ENCODE results near the gene DDX59. TPM values are rescaled to one million over a fixed set of nuclear protein-coding genes. Genes with fewer than 3 reads are reported as not detected.
"Not testable (repeated sequence)": the region's sequence is repeated elsewhere in the genome, so short reads cannot be mapped to it uniquely, and the experiment has no call there.

DDX59 gene
- total RNA-seq, 1 donor, result 10.5 TPM

DNA sequence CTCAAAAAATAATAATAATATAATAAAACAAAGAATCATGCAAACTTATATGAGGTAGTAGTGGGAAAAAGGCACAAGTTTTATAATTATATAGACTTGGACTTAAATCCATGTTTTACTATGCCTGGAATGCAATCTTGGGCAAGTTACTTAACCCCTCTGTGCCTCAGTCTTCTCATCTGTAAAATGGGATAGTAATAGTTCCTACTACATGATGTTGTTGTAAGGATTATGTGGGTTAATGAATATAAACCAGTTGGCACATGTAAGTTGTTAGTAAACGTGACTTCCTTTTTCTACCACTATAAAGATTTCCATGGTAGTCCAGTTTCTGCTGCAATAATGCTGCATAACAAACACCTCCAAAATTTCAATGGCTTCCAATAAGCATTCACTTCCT, 38.3 kb downstream of the DDX59 start:
- no peak for DNase-seq (ENCODE audit: low read depth in 2 of 3, low spot score in 2 of 3)

DNA sequence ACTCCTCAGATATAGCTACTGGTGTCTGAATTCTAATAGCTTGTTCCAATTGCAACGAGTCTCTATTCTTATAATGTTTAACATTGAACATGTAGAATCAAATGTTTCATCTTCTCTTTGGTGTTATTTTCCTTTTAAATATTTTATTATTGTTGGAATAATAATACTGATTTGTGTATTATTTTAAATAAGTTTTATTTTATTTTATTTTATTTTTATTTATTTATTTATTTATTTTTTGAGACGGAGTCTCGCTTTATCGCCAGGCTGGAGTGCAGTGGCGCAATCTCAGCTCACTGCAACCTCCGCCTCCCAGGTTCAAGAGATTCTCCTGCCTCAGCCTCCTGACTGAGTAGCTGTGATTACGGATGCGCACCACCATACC, 39.2 kb downstream of the DDX59 start:
- DNase-seq (ENCODE audit: low read depth in 2 of 3, low spot score in 2 of 3), result not testable (repeated sequence)

DNA sequence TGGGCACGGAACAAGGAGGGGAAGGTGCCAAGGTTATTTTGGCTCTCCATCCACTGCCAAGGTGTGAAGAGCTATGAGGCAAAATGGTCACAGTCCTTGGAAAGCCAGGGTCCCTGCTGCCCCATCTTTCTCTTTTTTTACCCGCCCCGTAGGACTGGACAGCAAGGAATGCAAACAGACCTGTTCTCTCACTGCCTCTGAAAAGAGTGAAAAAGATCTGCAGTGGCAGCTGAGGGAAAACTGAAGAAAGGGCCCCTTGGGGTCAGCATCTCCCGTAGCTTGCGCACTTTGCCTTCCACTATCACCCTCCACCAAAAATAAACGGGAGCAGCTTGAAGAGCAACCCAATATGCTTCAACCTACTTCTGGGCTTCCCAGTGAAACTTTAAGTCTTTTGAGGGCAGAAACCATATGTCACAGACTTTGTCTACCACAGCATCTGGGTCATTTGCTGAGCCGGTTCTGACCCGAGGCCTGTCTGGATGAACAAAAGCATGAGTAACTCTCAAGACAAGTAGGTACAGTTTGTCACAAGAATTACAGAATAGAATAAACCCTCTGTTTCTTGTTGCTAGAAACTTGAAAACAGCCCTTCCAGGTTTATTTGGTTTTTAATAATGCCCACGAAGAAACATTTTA, 39.7 kb downstream of the DDX59 start:
- no peak for DNase-seq (ENCODE audit: low read depth in 2 of 3, low spot score in 2 of 3)

DNA sequence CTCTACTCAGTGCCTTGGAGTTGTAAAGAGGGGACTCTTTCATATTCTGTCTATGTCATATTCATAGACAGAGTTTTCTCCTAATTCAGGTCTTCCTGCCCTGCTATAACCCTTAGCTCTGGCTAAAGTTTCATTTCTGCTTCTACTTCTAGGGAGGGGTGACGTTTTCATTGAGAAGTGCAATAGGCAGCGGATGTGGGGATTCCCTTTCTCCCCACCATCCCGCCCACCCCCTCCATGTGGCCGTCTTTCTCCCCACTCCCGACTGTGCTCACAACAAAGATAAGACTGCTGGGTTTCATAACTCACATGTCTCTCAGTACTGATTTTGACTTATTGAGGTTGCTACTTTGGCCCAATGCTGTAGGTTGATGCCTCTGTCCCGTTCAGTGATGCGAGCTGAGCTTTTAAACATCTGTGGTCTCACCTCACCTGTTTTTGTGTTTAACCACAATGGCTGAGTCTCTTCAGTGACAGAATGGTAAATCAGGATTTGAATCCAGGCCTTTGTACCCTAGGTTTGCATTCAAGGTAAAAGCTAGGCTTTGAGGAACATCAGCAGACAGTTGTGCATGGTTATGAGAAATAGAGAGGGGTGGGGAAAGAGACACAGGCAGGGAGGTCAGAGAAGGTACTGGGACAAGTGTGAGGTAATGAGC, 41.4 kb downstream of the DDX59 start:
- no peak for DNase-seq (ENCODE audit: low read depth in 2 of 3, low spot score in 2 of 3)

DNA sequence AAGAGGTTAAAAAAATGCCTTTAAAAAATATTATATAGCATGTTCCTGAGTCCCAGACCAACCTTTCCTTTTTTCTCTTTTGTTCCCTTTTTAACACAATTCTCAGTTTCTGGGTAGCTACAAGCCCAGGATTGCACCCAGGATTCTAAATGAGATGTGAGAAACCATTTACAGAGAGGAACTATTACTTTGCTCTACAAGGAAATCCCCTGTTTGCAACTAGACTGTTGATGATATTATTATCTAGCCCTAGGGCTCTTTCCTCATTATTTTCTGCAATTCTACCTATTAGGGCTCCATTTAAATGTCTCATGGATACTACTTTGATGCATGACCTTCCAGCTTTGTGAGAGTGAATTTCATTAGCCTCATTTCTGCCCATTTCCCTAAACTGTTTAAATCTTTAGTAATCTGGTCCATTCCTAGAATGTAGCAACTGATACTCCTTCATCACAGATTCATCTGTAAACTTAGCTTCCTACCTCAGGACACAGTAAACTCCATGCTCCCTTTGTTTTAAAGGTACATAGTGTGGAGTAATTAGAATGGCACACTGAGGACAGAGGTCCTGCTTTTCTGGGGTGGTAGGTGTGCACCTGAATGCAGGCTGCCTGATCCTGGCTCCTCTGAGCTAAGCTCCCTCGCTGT, 42.0 kb downstream of the DDX59 start:
- DNase-seq (ENCODE audit: low read depth in 2 of 3, low spot score in 2 of 3), result no peak

DNA sequence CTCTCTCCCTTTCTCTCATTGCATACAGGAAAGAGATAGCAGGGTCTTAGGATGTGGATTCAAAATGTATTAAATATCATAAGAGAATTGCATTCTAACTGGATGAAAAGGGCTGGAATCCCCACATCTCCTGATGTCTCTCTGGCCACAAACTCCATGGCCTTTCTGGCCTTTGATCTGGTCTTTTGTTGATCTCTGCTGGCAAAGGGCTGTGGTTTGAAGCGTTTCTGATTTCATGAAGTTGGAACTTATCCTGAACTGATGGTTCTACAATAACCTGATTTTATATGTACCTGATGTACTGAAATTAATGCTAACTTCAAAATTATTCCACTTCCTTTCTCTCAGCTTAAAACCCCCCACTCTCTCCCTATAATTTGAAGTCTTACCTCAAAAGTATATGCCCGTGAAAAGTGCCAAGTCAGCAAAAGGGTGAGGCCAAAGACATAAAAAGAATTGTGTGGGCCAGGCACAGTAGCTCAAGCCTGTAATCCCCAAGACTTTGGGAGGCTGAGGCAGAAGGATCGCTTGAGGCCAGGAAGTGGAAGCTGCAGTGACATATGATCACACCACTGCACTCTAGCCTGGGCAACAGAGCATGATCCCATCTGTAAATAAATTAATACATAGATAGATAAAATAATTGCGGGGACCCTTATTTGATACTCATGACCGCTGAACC, 42.7 kb downstream of the DDX59 start:
- no peak for DNase-seq (ENCODE audit: low read depth in 2 of 3, low spot score in 2 of 3)

DNA sequence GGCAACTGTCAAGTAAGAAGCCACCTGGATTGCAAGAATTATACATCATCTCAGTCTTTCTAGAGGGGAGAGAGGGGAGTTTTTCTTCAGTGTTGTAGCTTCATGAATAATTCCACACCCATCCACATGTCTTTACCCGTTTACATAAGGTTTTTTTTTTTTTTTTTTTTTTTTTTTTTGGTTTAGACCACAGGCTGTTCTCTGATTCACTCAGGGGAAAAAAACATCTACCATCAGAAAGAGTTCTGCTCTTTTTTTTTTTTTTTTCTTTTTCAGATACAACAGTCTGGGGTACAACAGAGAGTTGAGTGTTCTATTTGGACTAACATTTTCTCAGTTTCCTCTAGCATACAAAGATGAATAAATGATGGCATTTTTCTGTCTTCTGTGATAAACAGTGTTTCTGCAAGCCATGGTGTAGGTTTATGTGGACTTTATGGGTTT, 44.3 kb downstream of the DDX59 start:
- peak in 2 of 3 donors; percentile 42 to 70 for DNase-seq (ENCODE audit: low read depth in 2 of 3, low spot score in 2 of 3)

DNA sequence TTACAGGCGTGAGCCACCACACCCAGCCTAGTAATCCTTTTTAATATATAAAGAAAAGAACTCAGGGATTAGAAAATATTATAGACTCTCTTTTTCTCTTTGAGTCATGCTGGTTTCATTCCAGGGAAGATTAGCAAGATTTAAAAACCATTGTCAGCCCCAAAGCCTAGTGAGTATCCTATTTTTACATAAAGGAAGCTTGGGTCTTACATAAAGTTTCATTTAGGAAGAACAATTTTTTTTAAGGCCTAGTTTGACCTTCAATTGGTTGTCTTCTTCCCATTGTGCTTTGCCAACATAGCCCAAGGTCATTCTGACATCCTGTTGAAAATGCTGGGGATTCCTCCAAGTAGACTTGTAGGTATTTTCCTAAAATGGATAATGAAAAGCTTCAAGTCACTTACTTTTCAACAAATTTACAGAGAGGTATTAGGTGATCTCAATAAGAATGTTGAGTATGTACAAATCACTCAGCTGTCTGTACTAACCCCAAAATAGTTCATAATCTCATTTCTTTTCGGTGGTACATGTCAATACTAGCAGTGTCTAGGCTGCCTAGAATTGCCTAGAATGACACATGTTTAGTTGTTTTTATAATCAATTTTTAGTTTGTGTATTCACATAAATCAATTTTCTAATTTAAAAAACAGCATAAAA, 44.9 kb downstream of the DDX59 start:
- no peak for DNase-seq (ENCODE audit: low read depth in 2 of 3, low spot score in 2 of 3)

DNA sequence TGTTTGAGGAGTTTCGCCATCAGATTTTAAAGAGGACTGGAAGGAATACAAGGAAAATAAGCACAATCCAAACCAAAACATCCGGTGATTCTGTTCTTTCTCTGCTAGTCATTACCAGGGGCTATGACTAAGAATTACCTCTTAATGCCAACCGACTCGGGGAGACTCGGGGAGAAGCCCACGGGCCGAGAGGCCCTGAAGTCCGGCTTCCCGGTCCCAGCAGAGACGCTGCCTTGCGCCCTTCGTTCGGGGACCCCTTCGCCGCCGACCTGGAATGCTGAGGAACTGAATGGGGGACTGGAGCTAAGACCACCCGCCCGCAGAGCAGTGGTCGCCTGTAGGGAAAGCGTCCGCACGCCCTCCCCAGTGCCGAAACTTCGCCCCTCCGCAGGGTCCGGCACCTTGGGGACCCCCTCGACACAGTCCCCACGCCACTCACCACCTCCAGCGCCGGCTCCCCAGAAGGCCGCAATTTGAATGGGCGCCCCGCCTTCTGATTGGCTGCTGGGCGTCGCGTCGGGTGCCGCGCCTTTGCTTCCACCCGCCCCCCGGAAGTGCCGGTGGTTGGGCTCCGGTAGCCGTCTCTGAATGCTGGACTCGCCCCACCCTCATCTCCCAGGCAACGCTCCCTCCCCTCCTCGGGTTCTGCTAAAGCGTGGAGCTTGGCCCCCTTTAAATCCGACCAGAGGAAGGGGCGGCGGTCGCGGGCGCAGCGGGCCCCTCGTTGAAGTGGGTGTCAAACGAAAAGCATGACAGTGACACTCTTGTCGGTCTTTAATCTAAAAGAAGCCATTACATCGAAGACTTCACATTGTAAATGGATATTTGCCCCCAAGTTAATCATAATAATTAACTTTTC, 49.2 kb downstream of the DDX59 start, which contains the start of gene KIF14:
TSS of gene KIF14 (minus strand) at position 479 of the 859 bp plus-strand sequence. CDS start 2,028 bp downstream, outside the sequence.
- DNase-seq (ENCODE audit: low read depth in 2 of 3, low spot score in 2 of 3), result peak; percentile 65 to 99 (median 96)

DNA sequence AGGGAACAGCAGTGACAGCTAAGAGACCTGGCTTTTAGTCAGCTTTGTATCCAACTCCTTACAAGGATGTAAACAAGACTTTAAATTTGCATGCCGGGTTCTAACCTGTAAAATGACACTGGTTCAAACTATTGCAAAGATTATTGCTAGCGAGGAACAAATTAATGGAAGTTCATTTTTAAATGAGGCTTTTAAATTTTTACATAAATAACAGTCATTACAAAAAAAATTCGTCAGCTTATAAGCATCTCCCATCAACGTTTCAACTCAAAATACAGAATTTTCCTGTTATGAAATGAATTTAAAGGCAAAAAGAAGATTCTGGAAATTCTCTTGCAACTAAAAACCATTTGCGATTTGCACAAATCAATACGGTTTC, 49.8 kb downstream of the DDX59 start:
- no peak for DNase-seq (ENCODE audit: low read depth in 2 of 3, low spot score in 2 of 3)

DNA sequence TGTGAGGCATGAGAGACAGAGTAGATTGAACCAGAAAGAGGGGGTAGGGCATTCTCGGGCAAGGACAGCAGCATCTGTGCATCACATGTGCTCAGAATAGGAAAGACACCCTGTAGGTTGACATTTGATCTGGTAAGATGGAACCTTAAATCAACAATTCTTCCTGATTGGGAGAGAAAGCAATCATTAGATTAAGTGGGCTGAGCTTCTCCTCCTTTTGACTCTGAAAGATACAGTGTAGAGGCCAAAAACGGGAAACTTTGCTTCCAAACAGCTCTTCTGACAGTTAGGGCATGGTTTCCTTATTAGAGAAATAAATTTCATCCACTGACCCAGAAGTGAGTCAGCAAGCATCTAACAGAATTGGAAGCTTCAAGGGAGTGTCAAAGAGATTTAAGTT, 58.9 kb downstream of the DDX59 start:
- no peak for DNase-seq (ENCODE audit: low read depth in 2 of 3, low spot score in 2 of 3)

DNA sequence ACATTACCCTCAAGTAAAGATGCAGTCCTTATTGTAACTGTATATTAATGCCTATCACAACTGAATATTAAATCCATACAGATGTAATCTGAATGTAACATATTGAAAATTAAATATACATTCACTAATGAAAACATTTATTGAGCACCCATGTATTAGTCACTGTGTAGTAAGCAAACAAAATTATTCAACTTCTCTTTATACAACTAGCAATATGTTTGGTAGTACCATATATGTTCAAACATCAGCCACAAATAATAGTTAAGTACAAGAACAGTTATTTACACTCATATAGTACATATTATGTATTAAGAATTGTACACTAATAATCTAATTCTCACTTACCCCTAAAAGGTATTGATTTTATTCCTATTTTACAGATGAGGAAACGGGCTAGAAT, 67.1 kb downstream of the DDX59 start:
- no peak for DNase-seq (ENCODE audit: low read depth in 2 of 3, low spot score in 2 of 3)

Other genes starting within 250 kb of the DDX59 start
- 0.54 TPM for gene KIF14, start 49.2 kb downstream of the DDX59 start, total RNA-seq
- under 0.01 TPM for gene CAMSAP2, start 69.0 kb upstream of the DDX59 start, total RNA-seq
- gene GPR25, start 203.1 kb upstream of the DDX59 start, total RNA-seq, result under 0.01 TPM
- under 0.01 TPM for gene INAVA, start 225.0 kb upstream of the DDX59 start, total RNA-seq

Data from hematopoietic multipotent progenitor cell (in vitro differentiated cells).